Pancreas (tissue), 10 donors: ENCODE results near the gene DOCK3. TPM values are rescaled to one million over a fixed set of nuclear protein-coding genes. Genes with fewer than 3 reads are reported as not detected.

Source experiments
- ATAC-seq, 4 donors: fragments of 200-7000 bp; cut with Tn5 transposase; one replicate each; pipeline versions ENCODE4 v1.8.0 to v1.9.1; 2020; ENCODE audit warnings: mild to moderate bottlenecking in 4 of 4, moderate library complexity in 4 of 4
- DNase-seq, 6 donors: peaks; one replicate each; pipeline ENCODE4 v3.0.0-alpha.2; 2020
- FAIRE-seq: peaks from 2 replicates; lab custom pipeline; 2012; peaks lifted over from hg19 to GRCh38; lab: Jason Lieb, UNC
- H3K27ac ChIP-seq, 4 donors: fragments of 200-600 bp; sonication (generic); 1 replicate in 3 of 4; 2 replicates in 1 of 4; pipeline versions ENCODE4 v1.5.0 to v1.8.0; 2020
- H3K27me3 ChIP-seq, 4 donors: fragments of 200-600 bp; one replicate each; pipeline ENCODE4 v1.8.0; 2021
- H3K36me3 ChIP-seq, 3 donors: fragments of 200-600 bp; sonication (generic) in 1 of 3; one replicate each; pipeline versions ENCODE4 v1.5.0 to v1.8.0; 2020 to 2021
- H3K4me1 ChIP-seq, 3 donors: fragments of 200-600 bp; one replicate each; pipeline ENCODE4 v1.8.0; 2021
- H3K4me3 ChIP-seq, 4 donors: fragments of 200-600 bp; sonication (generic) in 2 of 4; one replicate each; pipeline versions ENCODE4 v1.5.0 to v1.8.0; 2020 to 2021
- H3K9me3 ChIP-seq, 4 donors: fragments of 200-600 bp; one replicate each; pipeline ENCODE4 v1.8.0; 2021
- CTCF ChIP-seq, 4 donors: fragments of 200-600 bp; sonication (generic) in 3 of 4; IDR thresholded peaks; one replicate each; pipeline versions ENCODE4 v1.5.0 to v1.8.0; 2021; ENCODE audit warnings: antibody characterized with exemption in 4 of 4
- WGBS, 2 donors: extraction: QIAGEN DNeasy Blood & Tissue Kit; methylation state at CpG; one replicate each; pipeline ENCODE4 v1.1.7; 2013; 5-methylcytosine and 5-hydroxymethylcytosine counted together
- intact Hi-C, 3 donors: fragments of 100-400 bp; cut with DNase I; formaldehyde crosslinking; loops; one replicate each; pipeline versions ENCODE4 v1.11.1 to v1.14.2; 2022
- polyA plus RNA-seq, 2 donors: library from polyadenylated mRNA; stranded (reverse); fragments of 200-250 nt; gene quantifications; one replicate each; pipeline ENCODE4 v1.2.3, GENCODE V29; 2013
- total RNA-seq, 6 donors: library from RNA; stranded (reverse); fragmentation: NEBNext Ultra II Directional in 4 of 6; extraction: Animal tissue kit (Norgen Biotek cat#: 25700) in 4 of 6; gene quantifications; one replicate each; pipeline versions ENCODE4 v1.2.1 to v1.2.4, GENCODE V29; 2021 to 2023
- donor health status: healthy with polysubstance abuse.
- donor health status: DM: no; HTN: no; CAD: no; lungs with moderate emphysema.
- donor health status: DM: no; HTN: no; CAD: no.
- donor health status: control.
- donor health status: control.
- donor health status: Bipolar disorder and iron deficiency.
- donor health status: DM: yes; HTN: yes; CAD: no.
- donor health status: DM: no; HTN: no; CAD: no.
- donor health status: DM: no; HTN: no; CAD: no.
- donor health status: DM: yes; HTN: yes; CAD: no.

DOCK3 gene
- total and polyA plus RNA-seq, 8 donors = 0.09 to 1.5 (median 0.36) TPM

- FAIRE-seq (no peak), DNase-seq (peak in 4 of 6 donors; percentile 32 to 69 (median 50)), ATAC-seq (peak; percentile 51 to 89 (median 78))
- Histone ChIP-seq H3K9me3 (no peaks in the 10 kb centered on the region), H3K4me3 (no peak overlapping the region), H3K27ac (no peak overlapping the region), H3K27me3 (no peaks in the 10 kb centered on the region), H3K4me1 (no peaks in the 10 kb centered on the region), H3K36me3 (no peaks in the 10 kb centered on the region)
- no peak for TF ChIP-seq CTCF (IDR thresholded peaks at IDR 0.05)
- 17 to 18% methylated on average over 2 of the region's 2 CpGs for WGBS, 2 donors
- intact Hi-C loops = no loop called here
Observed at GRCh38 chr3:50807266-50807665, 132.5 kb downstream of the DOCK3 start.

- intact Hi-C loops = no loop called here
- no peak overlapping the region for H3K4me3 ChIP-seq
- DNase-seq (no peak), ATAC-seq (no peak), FAIRE-seq (no peak)
- no peaks in the 10 kb centered on the region for H3K36me3 ChIP-seq
- TF ChIP-seq CTCF (IDR thresholded peaks at IDR 0.05) = no peak
- no peaks in the 10 kb centered on the region for H3K4me1 ChIP-seq
- 68 to 80% methylated on average over 5 of the region's 5 CpGs for WGBS, 2 donors
- H3K27me3 ChIP-seq = no peaks in the 10 kb centered on the region
- no peak overlapping the region for H3K27ac ChIP-seq
- no peaks in the 10 kb centered on the region for H3K9me3 ChIP-seq
Observed at GRCh38 chr3:50811893-50812292, 137.2 kb downstream of the DOCK3 start.

GRCh38 chr3:50815844-50816243 lies 141.1 kb downstream of the DOCK3 start:
- FAIRE-seq (no peak), DNase-seq (no peak), ATAC-seq (peak in 2 of 4 donors; percentile 38 to 48)
- no peaks in the 10 kb centered on the region for H3K36me3 ChIP-seq
- no peaks in the 10 kb centered on the region for H3K27me3 ChIP-seq
- no peaks in the 10 kb centered on the region for H3K9me3 ChIP-seq
- H3K4me3 ChIP-seq = no peak overlapping the region
- no peaks in the 10 kb centered on the region for H3K4me1 ChIP-seq
- TF ChIP-seq CTCF (IDR thresholded peaks at IDR 0.05) = no peak
- intact Hi-C loops = no loop called here
- H3K27ac ChIP-seq = no peak overlapping the region

GRCh38 chr3:50816894-50817293 lies 142.2 kb downstream of the DOCK3 start:
- no peaks in the 10 kb centered on the region for H3K27me3 ChIP-seq
- no peaks in the 10 kb centered on the region for H3K36me3 ChIP-seq
- DNase-seq (no peak), FAIRE-seq (no peak), ATAC-seq (no peak)
- no peak for TF ChIP-seq CTCF (IDR thresholded peaks at IDR 0.05)
- no peak overlapping the region for H3K27ac ChIP-seq
- no peaks in the 10 kb centered on the region for H3K4me1 ChIP-seq
- no peak overlapping the region for H3K4me3 ChIP-seq
- intact Hi-C loops = no loop called here
- 55 to 58% methylated on average over 3 of the region's 3 CpGs for WGBS, 2 donors
- no peaks in the 10 kb centered on the region for H3K9me3 ChIP-seq

GRCh38 chr3:50817756-50818529 lies 143.2 kb downstream of the DOCK3 start:
- no peaks in the 10 kb centered on the region for H3K27me3 ChIP-seq
- FAIRE-seq (no peak), ATAC-seq (no peak), DNase-seq (no peak)
- H3K4me3 ChIP-seq = no peak overlapping the region
- no peaks in the 10 kb centered on the region for H3K4me1 ChIP-seq
- no peak for TF ChIP-seq CTCF (IDR thresholded peaks at IDR 0.05)
- intact Hi-C loops = no loop called here
- H3K27ac ChIP-seq = no peak overlapping the region
- WGBS, 2 donors = 39 to 51% methylated on average over 3 of the region's 3 CpGs
- H3K9me3 ChIP-seq = no peaks in the 10 kb centered on the region
- H3K36me3 ChIP-seq = no peaks in the 10 kb centered on the region
